ENCODE measurements around the gene HERC2.

HERC2 gene

DNA sequence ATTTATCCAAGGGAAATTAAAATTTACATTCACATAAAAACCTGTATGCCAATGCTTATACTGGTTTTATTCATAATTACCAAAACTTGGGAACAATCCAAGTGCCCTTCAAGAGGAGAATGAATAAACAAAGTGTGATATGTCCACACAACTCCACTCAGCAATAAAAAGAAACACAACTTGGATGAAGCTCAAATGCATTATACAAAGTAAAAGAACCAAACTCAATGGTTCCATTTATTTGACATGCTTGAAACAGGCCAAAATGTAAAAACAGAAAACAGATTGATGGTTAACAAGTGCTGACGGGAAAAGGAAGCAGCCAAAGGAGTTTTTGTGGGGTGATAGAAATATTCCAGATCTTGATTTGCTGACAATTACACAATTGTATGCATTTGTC lies 246.4 kb downstream of the HERC2 start:
- Histone ChIP-seq H3K9ac (ENCODE audit: low read depth, low read length) (no peak overlapping the region), H3K79me2 (ENCODE audit: insufficient read depth, low read length) (no peaks in the 10 kb centered on the region), H3K9me3 (ENCODE audit: insufficient read depth, low read length, severe bottlenecking) (no peaks in the 10 kb centered on the region), H3K4me3 (ENCODE audit: low read depth in 1 of 2, low read length in 2 of 2) (no peak overlapping the region), H3K27me3 (ENCODE audit: insufficient read depth, low read length, poor library complexity) (no peaks in the 10 kb centered on the region), H2AFZ (ENCODE audit: low read depth, low read length) (no peak overlapping the region), H3K4me1 (ENCODE audit: insufficient read depth, low read length) (no peaks in the 10 kb centered on the region), H3K27ac (ENCODE audit: low read length) (no peak overlapping the region), H3K4me2 (ENCODE audit: insufficient read depth, low read length) (no peak overlapping the region), H4K20me1 (ENCODE audit: insufficient read depth, low read length) (no peaks in the 10 kb centered on the region), H3K36me3 (ENCODE audit: insufficient read depth, low read length) (no peaks in the 10 kb centered on the region)
- ATAC-seq (ENCODE audit: insufficient read depth, low read depth) (no peak), DNase-seq (no peak)
- no peak for TF ChIP-seq EZH2 (IDR thresholded peaks at IDR 0.05; ENCODE audit: borderline replicate concordance, low read depth, low read length, severe bottlenecking)
- TF ChIP-seq, protein P1, sequence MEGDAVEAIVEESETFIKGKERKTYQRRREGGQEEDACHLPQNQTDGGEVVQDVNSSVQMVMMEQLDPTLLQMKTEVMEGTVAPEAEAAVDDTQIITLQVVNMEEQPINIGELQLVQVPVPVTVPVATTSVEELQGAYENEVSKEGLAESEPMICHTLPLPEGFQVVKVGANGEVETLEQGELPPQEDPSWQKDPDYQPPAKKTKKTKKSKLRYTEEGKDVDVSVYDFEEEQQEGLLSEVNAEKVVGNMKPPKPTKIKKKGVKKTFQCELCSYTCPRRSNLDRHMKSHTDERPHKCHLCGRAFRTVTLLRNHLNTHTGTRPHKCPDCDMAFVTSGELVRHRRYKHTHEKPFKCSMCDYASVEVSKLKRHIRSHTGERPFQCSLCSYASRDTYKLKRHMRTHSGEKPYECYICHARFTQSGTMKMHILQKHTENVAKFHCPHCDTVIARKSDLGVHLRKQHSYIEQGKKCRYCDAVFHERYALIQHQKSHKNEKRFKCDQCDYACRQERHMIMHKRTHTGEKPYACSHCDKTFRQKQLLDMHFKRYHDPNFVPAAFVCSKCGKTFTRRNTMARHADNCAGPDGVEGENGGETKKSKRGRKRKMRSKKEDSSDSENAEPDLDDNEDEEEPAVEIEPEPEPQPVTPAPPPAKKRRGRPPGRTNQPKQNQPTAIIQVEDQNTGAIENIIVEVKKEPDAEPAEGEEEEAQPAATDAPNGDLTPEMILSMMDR (IDR thresholded peaks at IDR 0.05; ENCODE audit: borderline replicate concordance, extremely low read depth, low read length, poor library complexity, severe bottlenecking), result no peak

DNA sequence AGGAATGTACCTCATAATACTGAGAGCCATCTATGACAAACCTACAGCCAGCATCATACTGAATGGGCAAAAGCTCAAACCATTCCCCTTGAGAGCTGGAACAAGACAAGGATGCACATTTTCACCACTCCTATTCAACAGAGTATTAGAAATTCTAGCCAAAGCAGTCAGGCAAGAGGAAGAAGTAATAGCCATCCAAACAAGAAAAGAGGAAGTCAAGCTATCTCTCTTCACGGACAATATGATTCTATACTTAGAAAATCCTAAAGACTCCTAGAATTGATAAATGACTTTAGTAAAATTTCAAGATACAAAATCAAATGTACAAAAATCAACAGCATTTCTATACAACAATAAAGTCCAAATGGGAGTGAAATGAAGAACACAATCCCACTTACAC lies 253.0 kb downstream of the HERC2 start:
- DNase-seq, result no peak
- TF ChIP-seq, protein P1 (IDR thresholded peaks at IDR 0.05; ENCODE audit: borderline replicate concordance, extremely low read depth, low read length, poor library complexity, severe bottlenecking), result no peak
- TF ChIP-seq EZH2 (IDR thresholded peaks at IDR 0.05; ENCODE audit: borderline replicate concordance, low read depth, low read length, severe bottlenecking), result no peak
- no peaks in the 10 kb centered on the region for H3K79me2 ChIP-seq (ENCODE audit: insufficient read depth, low read length)
- H3K4me1 ChIP-seq (ENCODE audit: insufficient read depth, low read length), result no peaks in the 10 kb centered on the region
- no peak for ATAC-seq (ENCODE audit: insufficient read depth, low read depth)
- H3K27me3 ChIP-seq (ENCODE audit: insufficient read depth, low read length, poor library complexity), result no peaks in the 10 kb centered on the region
- H3K27ac ChIP-seq (ENCODE audit: low read length), result no peak overlapping the region
- no peak overlapping the region for H3K4me2 ChIP-seq (ENCODE audit: insufficient read depth, low read length)
- H3K36me3 ChIP-seq (ENCODE audit: insufficient read depth, low read length), result no peaks in the 10 kb centered on the region
- H3K4me3 ChIP-seq (ENCODE audit: low read depth in 1 of 2, low read length in 2 of 2), result no peak overlapping the region
- H3K9me3 ChIP-seq (ENCODE audit: insufficient read depth, low read length, severe bottlenecking), result no peaks in the 10 kb centered on the region
- no peak overlapping the region for H3K9ac ChIP-seq (ENCODE audit: low read depth, low read length)
- no peaks in the 10 kb centered on the region for H4K20me1 ChIP-seq (ENCODE audit: insufficient read depth, low read length)
- no peak overlapping the region for H2AFZ ChIP-seq (ENCODE audit: low read depth, low read length)

DNA sequence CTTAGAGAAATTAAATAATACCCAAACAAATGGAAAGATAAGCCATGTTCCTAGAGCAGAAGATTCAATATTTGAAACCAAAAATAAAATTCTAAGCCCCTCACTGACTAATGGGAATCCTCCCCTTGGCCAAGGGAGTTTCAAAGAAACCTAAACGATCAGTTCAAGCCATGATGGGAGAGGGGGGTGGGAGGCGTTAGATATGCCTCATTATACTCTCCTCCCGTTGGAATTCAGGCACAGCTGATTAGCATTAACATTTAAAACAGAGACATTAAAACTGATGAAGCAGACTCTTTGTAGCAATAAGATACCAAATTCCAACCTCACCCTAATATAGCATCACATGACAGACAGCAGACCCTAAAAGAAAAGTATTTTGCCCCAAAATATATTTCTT lies 255.7 kb downstream of the HERC2 start:
- Histone ChIP-seq H3K79me2 (ENCODE audit: insufficient read depth, low read length) (no peaks in the 10 kb centered on the region), H3K9me3 (ENCODE audit: insufficient read depth, low read length, severe bottlenecking) (no peaks in the 10 kb centered on the region), H3K4me1 (ENCODE audit: insufficient read depth, low read length) (no peaks in the 10 kb centered on the region), H3K4me2 (ENCODE audit: insufficient read depth, low read length) (no peak overlapping the region), H3K27me3 (ENCODE audit: insufficient read depth, low read length, poor library complexity) (no peaks in the 10 kb centered on the region), H3K9ac (ENCODE audit: low read depth, low read length) (no peak overlapping the region), H4K20me1 (ENCODE audit: insufficient read depth, low read length) (no peaks in the 10 kb centered on the region), H3K36me3 (ENCODE audit: insufficient read depth, low read length) (no peaks in the 10 kb centered on the region), H2AFZ (ENCODE audit: low read depth, low read length) (no peak overlapping the region), H3K27ac (ENCODE audit: low read length) (no peak overlapping the region), H3K4me3 (ENCODE audit: low read depth in 1 of 2, low read length in 2 of 2) (no peak overlapping the region)
- DNase-seq, result no peak
- TF ChIP-seq EZH2 (IDR thresholded peaks at IDR 0.05; ENCODE audit: borderline replicate concordance, low read depth, low read length, severe bottlenecking), result no peak
- TF ChIP-seq, protein P1 (IDR thresholded peaks at IDR 0.05; ENCODE audit: borderline replicate concordance, extremely low read depth, low read length, poor library complexity, severe bottlenecking), result no peak
- no peak for ATAC-seq (ENCODE audit: insufficient read depth, low read depth)

Data from DND-41 (cell line).